GM12874 (cell line): ENCODE data around the gene CARF.

Experiments used
- TF ChIP-seq, protein P1 (sequence below): IDR thresholded peaks from 2 replicates; pipeline ENCODE4 v1.5.1; 2011; ENCODE audit warnings: low read depth, mild to moderate bottlenecking, control low read depth, low read length, moderate library complexity; ENCODE audit not compliant: insufficient read depth

The CARF gene

GRCh38 chr2:202911512-202912341 lies at the start of gene CARF, which contains the start of gene WDR12:
TSS of gene CARF (plus strand) at chr2:202912275. CDS start at chr2:202941903, 29,628 bp downstream.
TSS of gene WDR12 (minus strand) at chr2:202911673. CDS start at chr2:202911476, 197 bp downstream.
- TF ChIP-seq, protein P1, sequence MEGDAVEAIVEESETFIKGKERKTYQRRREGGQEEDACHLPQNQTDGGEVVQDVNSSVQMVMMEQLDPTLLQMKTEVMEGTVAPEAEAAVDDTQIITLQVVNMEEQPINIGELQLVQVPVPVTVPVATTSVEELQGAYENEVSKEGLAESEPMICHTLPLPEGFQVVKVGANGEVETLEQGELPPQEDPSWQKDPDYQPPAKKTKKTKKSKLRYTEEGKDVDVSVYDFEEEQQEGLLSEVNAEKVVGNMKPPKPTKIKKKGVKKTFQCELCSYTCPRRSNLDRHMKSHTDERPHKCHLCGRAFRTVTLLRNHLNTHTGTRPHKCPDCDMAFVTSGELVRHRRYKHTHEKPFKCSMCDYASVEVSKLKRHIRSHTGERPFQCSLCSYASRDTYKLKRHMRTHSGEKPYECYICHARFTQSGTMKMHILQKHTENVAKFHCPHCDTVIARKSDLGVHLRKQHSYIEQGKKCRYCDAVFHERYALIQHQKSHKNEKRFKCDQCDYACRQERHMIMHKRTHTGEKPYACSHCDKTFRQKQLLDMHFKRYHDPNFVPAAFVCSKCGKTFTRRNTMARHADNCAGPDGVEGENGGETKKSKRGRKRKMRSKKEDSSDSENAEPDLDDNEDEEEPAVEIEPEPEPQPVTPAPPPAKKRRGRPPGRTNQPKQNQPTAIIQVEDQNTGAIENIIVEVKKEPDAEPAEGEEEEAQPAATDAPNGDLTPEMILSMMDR, result no peak

- TF ChIP-seq, protein P1, result peak; percentile 78
Measured at GRCh38 chr2:202870431-202871299, 41.4 kb upstream of the CARF start.

DNA sequence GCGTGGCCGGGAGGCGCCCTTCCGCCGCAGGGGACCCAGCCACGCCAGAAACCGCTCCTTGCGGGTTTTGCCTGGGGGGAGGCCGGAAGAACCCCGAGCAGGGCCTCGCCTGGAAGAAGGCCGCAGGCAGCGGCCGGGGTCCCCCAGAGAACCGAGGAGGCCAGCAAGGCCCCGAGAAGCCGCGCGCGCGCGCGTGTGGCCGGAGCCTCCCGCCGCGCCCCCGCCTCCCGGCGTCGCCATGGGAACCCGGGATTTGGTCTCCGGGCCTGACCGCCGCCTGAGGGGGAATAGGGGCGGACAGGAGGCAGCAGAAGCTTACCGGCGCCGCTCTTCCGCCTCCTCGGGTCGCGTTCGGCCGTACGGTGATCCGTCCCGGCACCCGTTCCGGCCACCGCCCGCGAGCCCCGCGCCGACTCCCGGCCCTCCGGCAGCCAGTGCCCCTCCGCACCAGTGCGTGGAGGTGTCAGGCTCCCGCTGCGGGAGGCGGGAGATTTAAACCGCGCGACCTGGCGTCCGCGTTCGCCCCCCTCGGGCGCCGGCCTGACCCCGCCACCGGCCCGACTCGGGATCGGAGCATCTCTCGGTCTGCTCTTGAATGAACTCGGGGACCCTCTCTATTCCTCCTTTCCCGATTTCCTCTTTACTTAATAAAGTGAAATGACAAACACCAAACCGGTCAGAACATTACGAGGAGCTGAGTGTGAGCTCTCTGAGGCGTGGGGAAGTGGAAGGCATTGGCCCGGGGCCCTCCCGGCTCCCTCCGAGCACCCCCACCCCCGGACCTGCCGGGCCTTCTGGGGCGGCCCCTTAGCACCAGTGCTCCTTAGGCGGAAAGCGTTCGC lies 40.6 kb upstream of the CARF start, which contains the start of gene ICA1L:
Gene ICA1L (minus strand): TSS at position 467 of the 842 bp plus-strand sequence. CDS start 42,757 bp downstream, outside the sequence.
- TF ChIP-seq, protein P1, result 0 out of 2 replicates have a peak, but pooled peaks have one; percentile 1

DNA sequence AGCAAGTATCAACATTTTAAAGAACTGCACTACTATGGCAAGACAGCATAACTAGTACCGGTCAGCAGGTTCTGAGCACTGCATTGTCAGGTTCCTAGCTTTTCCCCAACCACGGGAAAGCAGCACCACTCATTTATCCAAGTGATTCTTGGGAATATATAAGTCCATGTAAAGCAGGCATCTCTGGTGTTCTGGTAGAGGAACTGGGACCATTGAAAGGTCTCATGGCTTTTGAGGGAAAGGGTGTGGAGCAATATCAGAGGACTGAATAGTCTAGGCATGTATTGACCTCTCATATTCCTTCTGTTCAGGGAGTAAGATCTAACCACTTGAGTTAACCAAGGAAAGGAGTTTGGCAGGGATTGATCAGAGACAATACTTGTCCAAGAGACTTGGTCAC lies 34.4 kb upstream of the CARF start:
- TF ChIP-seq, protein P1, result no peak

- TF ChIP-seq, protein P1, result no peak
Measured at GRCh38 chr2:202881570-202881969, 30.5 kb upstream of the CARF start.

DNA sequence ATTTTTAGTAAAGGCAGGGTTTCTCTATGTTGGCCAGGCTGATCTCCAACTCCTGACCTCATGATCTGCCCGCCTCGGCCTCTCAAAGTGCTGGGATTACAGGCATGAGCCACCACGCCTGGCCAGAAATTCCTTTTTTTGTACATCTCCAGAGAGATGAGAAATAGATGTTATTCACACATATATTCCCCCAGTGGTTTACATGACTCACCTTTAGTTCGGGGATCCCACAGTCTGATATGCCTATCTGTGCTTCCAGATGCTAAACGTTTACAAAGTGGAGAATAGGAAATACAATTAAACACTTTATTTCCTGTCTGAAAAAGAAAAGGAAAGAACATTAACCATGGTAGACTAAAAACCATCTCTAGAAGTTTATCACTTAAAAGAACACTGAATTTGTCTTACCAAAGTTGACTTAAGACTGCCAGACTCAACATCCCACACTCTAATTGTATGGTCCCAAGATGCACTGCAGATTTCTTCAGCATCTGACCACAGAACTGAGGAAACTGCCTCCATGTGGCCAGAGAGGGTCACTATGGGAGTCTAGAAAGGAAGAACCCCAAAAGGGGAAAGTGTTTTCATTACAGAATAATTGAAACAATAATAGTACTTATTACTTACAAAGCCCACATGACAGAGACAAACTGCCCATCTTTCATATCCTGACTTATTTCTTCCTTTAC lies 27.9 kb upstream of the CARF start:
- TF ChIP-seq, protein P1, result no peak
